ENCODE results near the gene CALHM4.

- TF ChIP-seq CTCF (IDR thresholded peaks at IDR 0.05) (no peak), POLR2AphosphoS5 (IDR thresholded peaks at IDR 0.05) (no peak)
These were observed 11.1 kb upstream of the CALHM4 start for GRCh38 chr6:116542426-116542825.

All from breast epithelium (tissue), 3 donors.